GM21786 (cell line): ENCODE results near the gene NAPEPLD.
A peak's percentile ranks its signal among the peaks of the same experiment; 100 is the strongest.
"Not testable (repeated sequence)": the region's sequence is repeated elsewhere in the genome, so short reads cannot be mapped to it uniquely, and the experiment has no call there.

ENCODE experiments used
- ATAC-seq: cut with Tn5 transposase; IDR thresholded peaks from one replicate; pipeline ENCODE4 v1.9.1; 2021; ENCODE audit not compliant: unreplicated experiment

Gene NAPEPLD

DNA sequence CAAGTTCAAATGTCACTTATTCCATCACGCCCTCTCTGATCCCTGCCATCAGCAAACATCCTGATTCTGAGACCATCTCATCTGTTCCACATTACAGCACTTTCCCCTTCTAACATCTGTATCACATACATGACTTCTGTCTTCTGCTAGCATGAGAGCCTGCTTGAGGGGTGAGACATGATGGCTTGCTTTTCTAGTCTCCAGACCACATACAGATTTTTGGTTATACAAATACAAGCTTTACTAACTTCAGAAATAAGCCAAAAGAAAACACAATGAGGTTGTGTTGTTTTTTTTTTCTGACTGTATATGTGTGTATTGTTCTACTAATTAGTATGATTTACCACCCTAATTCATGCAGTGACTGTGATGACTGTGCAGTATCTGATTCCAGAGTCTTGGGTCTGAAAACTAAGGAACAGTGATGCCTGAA lies 34.3 kb downstream of the NAPEPLD start:
- ATAC-seq, result no peak

DNA sequence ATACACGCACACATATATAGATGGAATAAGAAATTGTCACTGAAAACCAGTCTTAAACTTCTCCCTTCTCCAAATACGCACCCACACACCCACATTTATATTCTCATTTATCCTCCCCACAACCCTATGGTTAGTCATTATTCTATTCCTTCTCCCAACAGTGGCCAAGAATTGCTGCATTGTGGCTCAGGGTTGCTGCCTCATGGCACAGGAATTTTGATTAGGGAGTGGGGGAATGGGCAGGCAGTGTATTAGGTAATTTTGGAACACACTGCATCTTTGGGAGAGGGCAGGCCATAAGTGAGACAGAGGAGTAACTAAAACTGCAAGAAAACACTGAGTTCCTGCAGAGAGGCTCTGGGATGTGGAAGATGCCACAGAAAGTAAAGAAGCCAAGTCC lies 35.7 kb downstream of the NAPEPLD start:
- no peak for ATAC-seq

DNA sequence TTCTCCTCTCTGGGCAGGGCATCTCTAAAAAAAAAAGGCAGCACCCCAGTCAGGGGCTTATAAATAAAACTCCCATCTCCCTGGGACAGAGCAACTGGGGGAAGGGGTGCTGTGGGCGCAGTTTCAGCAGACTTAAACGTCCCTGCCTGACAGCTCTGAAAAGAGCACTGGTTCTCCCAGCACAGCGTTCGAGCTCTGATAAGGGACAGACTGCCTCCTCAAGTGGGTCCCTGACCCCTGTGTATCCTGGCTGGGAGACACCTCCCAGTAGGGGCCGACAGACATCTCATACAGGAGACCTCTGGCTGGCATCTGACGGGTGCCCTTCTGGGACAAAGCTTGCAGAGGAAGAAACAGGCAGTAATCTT lies 42.2 kb downstream of the NAPEPLD start:
- not testable (repeated sequence) for ATAC-seq

DNA sequence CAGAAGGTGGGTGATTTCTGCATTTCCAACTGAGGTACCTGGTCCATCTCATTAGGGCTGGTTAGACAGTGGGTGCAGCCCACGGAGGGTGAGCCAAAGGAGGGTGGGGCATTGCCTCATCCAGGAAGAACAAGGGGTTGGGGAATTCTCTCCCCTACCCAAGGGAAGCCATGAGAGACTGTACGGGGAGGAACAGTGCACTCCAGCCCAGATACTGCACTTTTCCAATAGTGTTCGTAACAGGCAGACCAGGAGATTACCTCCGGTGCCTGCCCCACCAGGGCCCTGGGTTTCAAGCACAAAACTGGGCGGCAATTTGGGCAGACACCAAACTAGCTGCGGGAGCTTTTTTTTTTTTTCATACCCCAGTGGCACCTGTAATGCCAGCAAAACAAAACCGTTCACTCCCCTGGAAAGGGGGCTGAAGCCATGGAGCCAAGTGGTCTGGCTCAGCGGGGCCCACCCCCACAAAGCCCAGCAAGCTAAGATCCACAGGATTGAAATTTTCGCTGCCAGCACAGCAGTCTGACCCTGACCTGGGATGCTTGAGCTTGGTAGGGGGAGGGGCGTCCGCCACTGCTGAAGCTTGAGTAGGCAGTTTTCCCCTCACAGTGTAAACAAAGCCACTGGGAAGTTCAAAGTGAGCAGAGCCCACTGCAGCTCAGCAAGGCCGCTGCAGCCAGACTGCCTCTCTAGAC lies 42.7 kb downstream of the NAPEPLD start:
- ATAC-seq, result no peak

DNA sequence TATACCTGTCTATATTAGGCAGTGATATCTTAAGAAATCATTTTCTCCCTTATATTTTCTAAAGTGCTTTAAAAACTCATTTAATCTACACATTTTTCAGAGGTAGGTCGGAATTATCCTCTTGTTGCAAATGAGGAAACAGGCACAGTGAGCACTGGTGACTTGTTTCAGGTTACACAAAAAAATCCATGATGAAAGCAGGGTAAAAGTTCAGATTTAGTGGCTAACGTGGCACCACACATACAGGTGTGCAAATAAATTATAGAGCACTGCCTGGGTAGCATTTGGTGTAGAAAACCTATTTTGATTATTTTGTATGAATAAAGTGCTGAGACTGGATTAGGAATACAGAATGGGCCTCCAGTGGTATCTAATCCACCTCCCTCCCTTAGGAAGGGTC lies 47.4 kb downstream of the NAPEPLD start:
- ATAC-seq, result no peak

DNA sequence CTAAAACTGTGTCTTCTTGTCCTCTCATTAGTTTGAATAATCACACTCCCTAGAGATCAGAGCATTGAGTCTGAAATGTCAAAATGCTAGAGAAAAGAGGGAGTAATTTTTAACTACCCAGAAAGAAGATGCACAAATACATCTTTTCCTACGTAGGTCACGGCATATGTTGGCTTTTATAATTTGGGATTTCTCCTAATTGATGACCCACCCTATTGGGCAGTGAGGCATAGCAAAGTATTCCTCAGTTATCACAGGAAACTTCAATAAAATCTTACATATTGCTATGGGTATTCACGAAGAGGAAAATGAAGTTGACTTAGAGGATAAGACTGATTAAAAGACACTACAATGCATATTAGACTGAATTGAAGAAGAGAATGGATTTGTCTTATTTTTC lies 48.6 kb downstream of the NAPEPLD start:
- ATAC-seq, result no peak

DNA sequence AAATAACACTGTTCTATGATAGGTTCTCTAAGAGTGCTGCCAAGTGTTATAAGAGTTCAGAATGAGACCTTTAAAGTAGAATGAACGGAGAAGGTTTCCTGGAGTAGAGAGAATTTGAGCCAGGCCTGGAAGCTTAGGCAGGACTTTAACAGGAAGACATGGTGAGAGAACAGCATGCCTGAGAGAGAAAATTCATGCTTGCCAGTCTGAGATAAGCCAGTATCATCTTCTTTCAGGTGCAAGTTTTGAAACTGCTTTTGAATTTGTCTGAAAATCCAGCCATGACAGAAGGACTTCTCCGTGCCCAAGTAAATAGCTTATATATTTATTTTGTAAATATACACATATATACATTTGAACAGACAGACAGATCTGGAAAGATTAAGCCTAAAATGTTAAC lies 51.9 kb downstream of the NAPEPLD start:
- no peak for ATAC-seq

DNA sequence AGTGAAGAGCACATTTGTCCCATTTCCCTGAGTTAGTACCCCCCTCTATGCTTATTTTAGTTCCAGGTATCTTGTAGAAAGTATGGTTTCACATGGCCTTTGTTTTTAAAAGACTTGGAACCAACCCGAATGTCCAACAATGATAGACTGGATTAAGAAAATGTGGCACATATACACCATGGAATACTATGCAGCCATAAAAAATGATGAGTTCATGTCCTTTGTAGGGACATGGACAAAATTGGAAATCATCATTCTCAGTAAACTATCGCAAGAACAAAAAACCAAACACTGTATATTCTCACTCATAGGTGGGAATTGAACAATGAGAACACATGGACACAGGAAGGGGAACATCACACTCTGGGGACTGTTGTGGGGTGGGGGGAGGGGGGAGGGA lies 53.3 kb downstream of the NAPEPLD start:
- ATAC-seq, result not testable (repeated sequence)

DNA sequence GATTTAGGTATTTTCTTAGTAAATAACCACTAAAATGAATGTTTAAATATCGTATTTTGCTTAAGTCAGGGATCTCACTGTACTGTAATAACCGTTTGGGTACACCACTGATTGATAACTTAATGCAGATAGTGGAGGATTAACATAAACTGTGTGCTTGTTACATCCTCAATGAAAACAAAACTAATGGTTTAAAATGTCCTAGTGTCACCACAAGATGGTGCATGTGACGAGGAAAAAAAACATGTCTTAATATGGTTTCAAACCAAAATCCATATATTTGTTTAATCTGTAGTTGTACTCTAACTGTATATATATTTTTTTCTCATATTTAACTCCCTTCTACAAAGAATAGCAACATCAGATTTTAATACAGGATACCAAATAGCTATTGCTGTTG lies 54.8 kb downstream of the NAPEPLD start:
- ATAC-seq, result no peak

DNA sequence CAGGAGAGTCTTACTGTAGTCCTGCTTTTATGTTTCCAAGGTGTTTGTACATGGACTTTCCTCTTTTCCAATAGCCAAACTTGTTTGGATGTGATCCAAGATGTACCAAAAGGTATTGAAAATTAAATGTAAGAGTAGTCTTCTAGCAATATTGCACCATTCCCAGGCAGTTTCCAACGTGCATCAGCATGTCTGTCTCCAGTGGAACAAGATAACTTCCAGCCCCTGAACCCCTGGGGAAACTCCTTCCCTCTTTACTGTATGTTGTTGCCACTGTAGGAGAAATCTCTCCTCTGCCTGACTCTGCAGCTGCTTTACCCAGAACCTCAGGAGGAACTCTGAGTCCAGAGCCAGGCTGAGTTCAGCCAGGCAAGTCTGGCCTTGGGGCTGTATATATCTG lies 55.5 kb downstream of the NAPEPLD start:
- ATAC-seq, result no peak

DNA sequence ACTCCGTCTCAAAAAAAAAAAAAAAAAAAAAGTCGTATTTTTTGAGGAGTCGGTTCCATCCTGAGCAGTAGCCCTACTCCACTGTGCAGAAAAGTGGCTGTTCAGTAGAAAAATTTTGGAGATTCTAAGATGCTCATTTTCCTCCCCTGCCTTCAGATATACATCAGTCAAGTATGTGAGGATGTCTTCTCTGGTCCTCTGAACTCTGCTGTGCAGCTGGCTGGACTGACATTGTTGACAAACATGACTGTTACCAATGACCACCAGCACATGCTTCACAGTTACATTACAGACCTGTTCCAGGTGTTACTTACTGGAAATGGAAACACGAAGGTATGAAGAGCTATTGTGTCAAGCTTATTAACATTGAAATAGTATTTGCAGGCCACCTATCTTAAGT lies 56.6 kb downstream of the NAPEPLD start:
- ATAC-seq, result not testable (repeated sequence)

DNA sequence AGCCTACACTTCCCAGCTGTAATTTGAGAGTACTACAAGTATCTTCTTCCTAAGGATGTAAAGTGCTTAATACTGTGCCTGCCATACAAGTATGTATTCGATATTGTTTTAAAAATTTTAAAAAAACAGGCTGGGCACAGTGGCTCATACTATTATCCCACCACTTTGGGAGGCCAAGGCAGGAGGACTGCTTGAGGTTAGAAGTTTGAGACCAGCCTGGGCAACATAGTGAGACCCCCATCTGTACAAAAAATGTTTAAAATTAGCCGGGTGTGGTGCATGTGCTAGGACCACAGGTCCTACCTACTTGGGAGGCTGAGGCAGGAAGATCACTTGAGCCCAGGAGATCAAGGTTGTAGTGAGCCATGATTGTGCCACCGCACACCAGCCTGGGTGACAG lies 65.7 kb downstream of the NAPEPLD start:
- no peak for ATAC-seq

DNA sequence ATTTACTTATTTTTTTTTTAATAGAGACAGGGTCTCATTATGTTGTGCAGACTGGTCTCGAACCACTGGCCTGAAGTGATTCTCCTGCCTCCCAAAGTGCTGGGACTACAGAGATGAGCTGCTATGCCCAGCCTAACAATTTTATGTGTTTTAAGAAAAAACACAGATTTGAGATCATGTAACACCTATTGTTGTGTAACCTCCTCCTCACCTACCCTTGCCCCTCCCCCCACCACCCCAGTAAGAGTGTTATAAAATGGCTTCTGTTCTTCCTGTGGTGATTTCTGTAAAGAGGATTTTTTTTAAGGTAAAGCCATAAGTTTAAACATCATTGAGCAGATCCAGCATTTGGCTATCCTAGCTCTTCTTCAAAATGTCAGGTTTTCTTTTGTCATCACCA lies 66.4 kb downstream of the NAPEPLD start:
- ATAC-seq, result no peak

DNA sequence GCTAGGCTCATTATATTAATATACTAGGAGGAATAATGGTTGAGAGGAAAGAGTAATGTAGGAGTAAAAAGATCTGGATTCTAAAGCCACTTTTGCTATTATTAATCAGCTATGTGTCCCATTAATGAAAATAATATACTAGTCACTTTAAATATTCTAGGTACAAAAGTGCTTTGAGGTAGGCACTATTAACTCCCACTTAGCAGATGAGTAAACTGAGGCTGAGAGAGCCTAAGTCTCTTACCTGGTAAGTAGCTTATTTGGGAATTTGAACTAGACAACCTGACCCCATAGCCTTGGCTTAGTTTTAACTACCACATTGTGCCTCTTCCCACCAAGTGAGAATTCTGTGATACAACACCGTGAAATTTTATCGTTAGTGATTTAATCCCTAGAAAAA lies 68.0 kb downstream of the NAPEPLD start:
- no peak for ATAC-seq

DNA sequence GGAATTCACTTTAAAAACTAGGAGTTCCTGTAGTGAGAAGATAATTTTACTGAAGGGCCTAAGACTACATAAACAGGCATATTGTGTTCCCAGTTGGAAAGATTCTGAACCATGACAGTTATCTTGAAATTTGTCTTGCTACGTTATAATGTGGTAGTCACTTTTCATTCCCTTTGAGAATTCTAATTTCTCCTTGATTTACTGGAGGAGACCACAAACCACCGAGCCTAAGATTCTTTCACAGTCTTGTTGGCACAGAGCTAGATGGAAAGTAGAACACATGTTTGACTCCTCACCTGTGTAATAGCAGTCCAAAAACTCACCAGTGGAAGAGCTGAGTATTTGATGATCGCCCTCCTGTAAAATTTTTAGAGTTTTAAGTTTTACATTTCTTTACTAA lies 69.1 kb downstream of the NAPEPLD start:
- no peak for ATAC-seq

DNA sequence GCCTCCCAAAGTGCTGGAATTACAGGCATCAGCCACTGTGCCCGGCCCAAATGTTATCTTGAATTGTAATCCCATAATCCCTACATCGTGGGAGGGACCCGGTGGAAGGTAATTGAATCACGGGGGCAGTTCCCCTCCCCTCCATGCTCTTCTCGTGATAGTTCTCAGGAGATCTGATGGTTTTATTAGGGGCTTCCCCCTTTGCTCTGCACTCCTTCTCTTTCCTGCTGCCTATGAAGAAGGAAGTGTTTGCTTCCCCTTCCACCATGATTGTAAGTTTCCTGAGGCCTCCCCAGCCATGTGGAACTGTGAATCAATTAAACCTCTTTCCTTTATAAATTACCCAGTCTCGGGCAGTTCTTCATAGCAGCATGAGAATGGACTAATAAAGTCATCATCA lies 70.7 kb downstream of the NAPEPLD start:
- ATAC-seq, result not testable (repeated sequence)

DNA sequence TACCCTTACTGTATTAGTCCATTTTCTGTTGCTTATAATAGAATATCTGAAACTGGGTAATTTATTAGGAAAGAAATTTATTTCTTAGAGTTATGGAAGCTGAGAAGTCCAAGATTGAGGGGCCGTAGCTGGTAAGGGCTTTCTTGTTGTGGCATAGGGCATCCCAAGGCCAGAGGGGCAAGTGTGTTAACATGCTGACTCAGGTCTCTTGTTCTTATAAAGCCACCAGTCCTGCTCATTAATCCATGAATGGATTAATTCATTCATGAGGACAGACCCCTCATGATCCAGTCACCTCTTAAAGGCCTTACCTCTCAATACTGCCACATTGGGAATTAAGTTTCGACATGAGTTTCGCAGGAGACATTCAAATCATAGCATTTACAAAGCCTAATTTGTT lies 71.6 kb downstream of the NAPEPLD start:
- ATAC-seq, result no peak

DNA sequence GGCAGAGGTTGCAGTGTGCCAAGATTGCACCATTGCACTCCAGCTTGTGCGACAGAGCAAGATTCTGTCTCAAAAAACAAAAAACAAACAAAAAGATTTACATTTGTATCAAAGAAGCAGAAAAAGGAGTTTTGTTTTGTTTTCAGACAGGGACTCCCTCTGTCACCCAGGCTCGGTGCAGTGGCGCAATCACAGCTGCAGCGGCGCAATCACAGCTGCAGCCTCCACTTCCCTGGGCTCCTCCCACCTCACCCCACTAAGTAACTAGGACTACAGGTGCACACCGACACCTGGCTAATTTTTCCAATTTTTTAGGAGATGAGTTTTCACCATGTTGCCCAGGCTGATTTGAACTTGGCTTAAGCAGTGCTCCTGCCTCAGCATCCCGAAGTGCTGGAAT lies 72.1 kb downstream of the NAPEPLD start:
- ATAC-seq, result no peak

DNA sequence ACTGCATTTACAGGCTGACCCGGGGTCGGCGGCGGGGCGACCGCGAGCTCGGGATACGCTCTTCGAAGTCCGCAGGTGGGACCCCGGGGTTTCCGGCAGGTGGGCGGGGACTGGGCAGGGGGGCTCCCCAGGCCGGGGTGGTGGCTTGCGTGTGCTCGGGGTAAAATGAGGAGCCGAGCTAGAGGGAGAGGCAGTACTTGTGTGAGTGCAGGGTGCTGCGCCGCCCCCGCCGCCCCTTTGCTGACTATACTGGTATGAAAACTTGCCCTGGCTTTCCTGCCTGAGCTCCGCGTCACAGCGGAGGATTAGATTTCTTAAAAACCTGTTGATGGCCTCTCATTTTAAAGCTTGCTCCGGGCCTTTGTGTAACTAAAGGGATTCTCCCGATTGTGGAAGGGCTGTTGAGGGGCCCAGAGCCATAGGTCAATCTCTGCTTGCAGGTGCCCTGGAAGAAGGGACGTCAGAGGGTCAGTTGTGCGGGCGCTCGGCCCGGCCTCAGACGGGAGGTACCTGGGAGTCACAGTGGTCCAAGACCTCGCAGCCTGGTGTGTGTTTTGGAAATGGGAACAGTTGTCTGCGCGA lies 73.5 kb downstream of the NAPEPLD start:
- ATAC-seq, result peak; percentile 44

DNA sequence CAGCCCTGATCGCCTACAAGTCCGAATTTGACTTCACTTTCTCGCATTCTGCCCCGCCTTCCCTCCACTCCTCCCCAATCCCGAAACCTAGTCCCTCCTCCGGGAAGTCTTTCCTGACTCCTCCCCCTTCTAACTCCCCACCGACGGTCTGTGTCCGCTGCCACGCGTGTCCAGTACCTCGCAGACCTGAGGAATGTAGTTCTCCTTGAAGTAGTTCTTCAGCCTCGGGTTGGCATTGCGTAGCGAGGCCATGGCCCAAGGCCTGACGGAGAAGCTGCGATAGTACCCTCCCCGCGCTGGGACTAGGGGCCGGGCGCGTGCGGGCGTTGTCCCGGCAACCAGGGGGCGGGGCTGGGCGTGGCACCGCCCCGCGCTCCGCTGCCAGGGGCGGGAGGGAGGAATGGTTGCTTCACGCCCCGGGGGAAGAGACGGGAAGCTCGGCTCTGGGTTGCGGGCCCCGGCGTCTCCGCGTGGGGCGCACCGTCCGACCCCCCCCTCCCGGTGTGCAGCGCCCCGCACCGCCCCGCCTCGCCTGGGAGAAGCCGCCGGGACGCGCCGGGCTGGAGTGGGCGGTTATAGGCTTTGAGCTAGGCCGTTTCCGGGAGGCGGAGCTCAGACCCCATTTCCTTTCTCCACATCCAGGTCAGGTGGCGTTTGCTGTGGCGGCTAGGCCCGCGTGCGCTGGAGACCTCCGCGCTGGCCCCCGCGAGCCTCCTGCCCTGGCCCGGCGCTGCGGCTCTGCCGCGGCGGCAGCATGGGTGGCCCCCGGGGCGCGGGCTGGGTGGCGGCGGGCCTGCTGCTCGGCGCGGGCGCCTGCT lies 74.2 kb downstream of the NAPEPLD start, which contains the start of the genes ARMC10 and FBXL13:
TSS of gene ARMC10 (plus strand) at position 622 of the 818 bp plus-strand sequence. CDS start at position 755, 133 bp downstream.
TSS of gene FBXL13 (minus strand) at position 278 of the 818 bp plus-strand sequence.
- ATAC-seq, result peak; percentile 87

DNA sequence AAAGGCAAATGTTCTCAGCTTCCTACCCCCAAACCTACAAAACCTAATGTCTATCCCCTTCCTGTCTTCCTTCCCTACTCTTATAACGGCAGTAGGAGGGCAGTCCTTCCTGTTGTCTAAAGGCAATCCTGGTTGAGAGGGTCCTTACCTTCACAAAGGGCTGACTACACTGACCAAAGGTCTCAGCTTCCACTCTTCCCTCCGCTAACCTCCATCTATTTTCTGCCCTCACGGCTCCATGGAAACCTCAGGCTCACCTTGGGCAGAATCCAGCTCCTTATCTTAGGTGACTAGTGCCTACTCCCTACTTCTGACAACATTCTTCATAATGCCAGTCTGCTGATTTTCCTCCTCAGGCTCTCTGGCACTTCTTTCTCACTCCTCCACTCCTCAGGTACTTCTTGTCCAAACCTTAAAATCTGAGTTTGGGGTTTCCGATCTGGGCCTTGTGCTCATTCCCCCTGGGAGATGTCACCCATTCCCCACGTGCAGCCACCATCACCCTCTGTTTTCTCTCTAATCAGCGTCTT lies 74.8 kb downstream of the NAPEPLD start:
- ATAC-seq, result no peak

DNA sequence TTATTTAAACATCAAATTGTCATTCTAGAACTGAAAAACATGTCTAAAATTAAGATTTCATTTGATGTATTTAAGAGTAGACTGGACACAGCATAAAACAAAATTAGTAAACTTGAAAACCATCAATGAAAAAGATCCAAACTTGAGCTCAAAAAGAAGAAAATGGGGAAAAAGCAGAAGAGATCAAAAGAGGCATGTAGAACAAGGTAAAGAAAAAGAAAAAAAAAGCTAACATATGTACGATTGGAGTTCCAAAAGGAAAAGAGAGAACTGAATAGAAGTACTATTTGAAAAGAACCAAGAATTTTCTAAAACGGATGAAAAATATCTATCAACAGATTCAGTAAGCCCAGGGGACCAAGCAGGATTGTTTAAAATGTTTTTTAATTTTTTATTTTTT lies 77.9 kb downstream of the NAPEPLD start:
- no peak for ATAC-seq
